HG03139 (cell line): ENCODE results near the gene TRPM3.

Experiments
- ATAC-seq: cut with Tn5 transposase; IDR thresholded peaks from one replicate; pipeline ENCODE4 v1.9.1; 2021; ENCODE audit not compliant: unreplicated experiment

The TRPM3 gene

DNA sequence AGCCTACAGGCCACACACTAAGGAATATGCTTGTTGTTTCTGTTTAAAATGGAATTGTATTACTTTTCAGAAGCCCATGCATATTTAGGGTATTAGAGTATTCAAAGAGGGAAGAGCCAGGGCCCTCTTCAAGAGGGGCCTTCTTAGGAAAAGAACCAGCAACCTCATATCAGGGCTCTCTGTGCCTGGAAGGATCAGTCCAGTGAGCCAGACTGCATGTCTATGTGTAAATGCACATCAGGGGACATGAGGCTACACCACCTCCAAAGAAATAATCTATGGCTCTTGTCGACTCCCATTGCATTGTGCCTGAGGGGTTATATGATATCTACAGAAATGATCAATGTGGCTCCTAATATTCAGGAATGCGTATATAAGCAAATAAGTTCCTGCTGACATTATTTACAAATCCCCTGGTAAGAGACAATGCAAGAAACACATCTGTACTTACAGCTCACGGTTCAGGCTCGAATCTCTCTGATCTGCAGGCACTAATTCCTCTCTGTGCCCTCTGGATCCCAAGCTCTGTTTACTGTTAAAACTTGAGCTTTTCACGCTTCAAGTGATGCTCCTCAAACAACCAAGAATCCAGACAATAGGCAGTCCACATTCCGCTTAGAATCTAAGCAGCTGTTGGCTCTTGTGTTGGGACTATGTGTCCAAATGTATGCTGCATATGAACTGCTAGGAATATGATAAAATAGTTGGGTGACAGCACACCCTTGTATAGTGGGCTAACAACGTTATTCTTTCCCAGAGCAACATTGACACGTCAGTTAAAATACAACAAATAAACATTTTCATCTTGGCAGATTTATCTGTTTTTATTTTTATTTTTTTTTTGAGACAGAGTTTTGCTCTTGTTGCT is 556.7 kb downstream of the TRPM3 start:
- no peak for ATAC-seq

DNA sequence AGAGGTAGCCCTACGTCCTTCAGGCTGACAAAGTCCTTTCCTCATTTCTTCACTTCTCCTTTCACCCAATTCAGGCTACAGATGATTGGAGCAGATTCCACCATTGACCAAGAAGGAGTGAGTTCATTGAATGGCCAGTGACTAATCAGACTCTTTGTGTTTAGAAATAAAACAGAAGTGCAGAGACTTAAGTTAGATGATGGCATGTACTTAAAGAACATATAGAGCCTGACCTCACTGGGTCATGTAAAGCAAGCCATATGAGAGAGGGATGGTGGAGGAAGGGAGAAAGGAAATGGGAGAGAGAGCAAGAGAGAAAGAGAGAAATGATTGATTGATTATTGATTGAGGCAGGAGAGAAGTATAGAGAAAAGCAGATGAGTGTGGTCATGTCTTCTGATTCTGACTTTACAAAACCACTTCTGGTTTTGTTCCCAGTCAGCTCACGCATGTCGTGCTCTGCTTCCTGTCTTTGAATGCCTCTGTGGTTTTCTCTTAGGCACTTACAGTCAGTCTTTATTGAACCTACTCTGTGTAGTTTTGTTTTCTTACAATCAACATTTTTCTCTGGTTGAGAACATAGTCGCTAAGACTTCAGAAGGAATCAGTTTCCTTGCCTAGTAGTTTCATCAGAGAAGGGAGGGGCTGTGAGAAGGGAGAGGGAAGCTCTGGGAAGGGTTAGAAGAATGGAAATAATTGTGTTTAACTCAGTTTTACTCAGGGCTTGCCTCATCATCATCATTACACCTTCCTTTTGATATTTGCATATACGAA is 557.8 kb downstream of the TRPM3 start:
- peak; percentile 98 for ATAC-seq

DNA sequence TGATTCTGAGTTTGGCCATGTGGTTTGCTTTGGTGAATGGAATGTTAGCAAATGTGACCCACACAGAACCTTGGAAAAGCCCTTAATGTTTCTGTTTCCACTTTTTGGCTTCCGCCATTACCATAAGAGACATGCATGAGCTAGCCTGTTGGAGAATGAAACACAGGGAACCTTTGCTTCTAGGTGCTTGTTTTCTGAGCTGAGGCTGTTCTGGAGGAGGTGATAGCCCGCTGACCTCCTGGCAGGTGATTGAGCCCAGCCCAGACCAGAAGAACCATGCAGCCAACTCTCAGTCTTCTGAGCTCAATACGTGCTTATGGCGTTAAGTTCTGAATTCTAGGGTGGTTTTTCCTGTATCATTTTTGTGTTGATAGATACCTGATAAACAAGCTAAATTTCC is 558.4 kb downstream of the TRPM3 start:
- ATAC-seq = no peak

DNA sequence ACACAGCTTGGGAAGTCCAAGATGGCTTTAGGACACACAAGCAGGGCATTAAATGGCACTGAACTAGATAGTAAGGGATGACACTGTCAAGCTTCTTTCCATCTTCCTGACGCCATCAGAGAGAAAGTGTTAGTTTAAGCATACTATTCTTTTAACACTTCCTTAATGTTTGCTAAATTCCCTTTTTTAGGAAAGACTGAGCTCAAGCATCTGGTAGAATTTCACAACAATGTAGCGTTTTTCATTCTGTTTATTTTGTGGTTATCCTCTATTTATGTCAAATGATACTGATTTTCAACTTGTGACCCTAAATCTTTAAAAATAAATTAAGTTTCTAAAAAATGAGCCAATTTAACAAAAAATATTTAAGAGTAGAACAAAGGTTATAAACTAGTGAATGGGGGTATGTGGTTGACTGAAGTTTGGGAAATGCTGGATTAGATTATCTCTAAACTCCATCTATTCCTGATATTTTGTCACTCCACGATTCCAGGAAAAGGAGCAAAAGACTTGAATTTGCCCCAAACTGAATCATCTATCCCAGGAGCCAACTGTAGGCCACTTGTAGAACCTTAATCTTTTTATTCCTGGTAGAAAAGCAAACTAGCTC is 559.5 kb downstream of the TRPM3 start:
- ATAC-seq = no peak

DNA sequence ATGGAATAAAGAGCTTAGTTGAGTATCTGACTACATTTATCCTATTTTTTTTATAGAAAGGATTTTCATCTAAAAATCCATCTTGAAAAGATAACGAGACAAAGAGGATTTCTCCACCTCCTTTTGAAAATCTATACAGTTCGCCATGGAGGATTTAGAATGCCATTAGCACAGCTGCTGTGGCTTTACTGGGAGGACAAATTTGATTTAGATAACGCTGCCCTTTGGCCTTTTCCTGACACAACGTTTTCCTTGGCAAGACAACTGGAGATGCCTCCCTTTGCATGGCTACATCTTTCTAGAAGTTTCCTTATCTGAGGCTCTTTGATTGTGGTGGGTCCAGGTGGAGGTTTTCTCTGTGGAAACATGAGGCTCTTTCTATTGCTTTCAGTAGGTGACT is 560.3 kb downstream of the TRPM3 start:
- ATAC-seq = no peak

DNA sequence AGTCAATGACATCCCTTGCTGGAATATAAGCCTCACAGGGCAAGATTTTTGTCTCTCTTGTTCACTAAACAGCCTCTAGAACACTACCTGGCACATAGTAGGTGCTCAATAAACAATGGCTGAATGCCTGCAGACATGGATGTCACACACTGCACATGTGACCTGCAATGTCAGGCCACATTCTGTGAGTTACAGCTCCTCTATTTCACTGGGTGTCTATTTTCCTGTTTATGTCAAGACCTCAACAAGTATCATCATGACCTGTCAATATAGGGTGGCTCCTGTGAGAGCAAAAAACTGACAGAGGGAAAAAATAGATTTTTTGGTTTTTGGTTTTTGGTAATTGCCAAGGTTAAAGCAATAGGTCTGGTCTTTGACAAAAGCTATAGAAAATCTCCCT is 562.3 kb downstream of the TRPM3 start:
- no peak for ATAC-seq

DNA sequence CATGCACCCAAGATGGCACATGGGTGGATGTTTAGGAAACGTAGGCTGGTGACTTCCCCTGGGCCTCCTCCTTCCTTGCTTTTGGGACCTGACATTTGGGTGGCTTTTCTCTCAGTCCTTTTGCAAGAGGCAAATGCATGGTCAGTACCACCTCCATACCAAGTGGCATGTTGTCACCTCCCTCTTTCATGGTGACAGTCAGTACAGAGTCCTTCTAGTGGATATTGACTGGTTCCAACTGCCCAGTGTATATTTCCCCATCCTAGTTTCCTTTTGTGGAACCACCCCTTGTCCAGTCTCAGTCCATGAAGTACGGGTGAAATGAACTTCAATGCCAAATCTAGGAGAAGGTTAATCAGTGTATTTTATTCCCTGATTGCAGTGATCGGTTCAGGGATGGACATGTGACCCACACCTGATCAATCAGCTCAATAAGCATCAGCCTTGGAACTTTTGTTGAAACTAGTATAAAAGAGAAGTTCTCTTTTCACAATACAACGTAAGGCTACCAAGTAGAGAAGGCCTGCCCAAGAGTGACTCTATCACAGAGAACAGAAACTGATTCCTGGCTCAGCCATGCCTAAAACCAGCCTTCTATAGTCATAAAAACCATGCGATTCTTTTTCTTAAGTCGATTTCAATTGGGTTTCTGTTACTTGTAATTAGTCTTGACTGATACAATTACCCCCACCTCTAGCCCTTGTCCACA is 563.6 kb downstream of the TRPM3 start:
- peak; percentile 99 for ATAC-seq

DNA sequence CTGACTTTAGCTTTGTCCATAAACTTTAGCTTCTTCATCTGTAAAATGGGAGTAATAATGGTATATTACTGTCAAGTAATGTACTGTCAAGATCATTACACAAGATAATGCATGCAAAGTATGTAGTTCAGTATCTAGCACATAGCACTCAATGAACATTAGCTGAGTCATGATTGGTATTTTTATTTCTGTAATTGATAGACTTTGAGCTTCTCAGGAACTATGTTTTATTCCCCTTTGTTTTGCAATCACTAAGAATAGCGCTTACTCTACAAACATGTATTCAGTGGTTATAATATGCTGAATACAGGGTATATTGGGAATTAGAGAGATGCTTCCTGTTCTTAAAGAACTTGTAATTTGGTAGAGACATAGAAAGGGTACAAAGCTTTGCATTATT is 564.6 kb downstream of the TRPM3 start:
- no peak for ATAC-seq

DNA sequence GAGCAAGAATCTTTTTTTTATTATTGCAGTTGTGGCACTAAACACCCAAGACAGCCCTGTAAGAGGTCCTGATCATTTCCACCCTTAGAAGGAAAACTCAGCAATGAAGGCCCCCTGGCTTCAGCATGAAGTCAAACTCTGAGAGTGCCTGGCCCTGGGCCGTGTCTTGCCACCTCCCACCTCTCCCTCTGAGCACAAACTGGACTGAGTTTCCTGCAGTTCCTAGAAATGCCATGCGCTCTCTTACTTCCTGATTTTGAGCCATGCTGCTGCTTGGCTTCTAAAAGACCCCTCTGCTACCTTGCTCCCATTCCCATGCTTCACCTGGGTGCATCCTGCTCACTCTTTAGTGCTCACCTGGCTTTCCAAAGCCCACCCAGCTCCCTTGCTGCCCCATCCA is 566.5 kb downstream of the TRPM3 start:
- no peak for ATAC-seq

DNA sequence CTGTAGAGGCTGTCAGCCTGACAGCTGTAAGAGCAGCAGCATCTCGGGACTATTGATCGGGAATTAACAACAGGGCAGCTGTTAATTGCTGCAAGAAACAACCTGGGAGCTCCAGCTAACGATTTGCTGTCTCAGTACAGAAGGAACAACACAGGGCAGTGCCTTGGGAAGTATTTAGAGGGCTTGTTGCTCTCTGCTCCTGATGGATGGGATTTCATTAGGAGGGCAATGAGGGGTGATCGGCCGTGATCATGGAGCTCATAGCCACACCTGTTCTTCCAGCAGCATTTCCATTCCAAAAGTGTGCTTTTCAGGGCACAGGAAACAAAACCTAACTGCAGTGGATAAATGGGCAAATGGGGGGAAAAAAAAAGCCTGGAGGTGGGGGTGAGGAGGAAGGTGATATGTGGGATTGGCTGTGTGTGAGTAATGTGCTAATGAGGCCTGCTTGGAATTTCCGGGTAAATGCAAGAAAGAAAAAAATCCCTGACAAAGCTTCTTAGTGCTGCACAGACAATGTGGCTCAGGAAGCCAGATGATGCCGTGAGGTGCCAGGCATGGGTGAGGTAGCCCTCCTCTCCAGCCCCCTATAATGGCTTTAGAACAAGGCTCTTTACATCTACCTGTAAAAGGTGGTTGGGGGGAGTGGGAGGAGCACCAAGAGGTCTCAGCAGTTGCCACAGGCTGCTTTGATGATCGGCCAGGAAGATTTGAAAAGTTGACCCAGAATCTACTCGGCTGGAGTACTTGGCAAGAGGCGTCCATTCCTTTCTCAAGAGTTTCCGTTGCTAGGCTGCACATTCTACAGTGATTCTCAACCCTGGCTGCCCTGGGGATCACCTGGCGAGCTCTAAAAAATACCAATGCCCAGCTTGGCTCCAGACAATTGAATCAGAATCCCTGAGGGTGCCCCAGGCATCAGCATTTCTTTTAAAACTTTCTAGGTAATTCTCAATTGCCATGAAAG is 567.4 kb downstream of the TRPM3 start:
- no peak for ATAC-seq

DNA sequence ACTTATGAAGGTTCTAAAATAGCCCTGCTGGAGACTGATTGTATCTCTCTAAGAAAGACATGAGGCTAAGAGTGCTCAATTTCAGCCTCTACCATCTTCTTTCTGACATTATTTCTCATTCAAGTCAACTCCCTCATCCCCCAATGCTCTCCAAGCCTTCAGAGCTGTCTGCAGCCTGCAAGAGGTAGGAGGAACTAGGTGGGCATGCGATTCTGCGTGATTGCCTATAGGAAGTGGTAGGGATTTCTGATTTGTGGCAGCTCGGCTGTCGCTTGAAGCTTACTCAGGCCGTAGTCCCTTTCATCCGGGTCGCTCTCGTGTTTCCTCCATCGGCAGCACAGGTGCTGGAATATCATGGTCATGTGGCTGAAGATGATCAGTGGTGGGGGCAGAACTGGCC is 568.9 kb downstream of the TRPM3 start:
- ATAC-seq = no peak

DNA sequence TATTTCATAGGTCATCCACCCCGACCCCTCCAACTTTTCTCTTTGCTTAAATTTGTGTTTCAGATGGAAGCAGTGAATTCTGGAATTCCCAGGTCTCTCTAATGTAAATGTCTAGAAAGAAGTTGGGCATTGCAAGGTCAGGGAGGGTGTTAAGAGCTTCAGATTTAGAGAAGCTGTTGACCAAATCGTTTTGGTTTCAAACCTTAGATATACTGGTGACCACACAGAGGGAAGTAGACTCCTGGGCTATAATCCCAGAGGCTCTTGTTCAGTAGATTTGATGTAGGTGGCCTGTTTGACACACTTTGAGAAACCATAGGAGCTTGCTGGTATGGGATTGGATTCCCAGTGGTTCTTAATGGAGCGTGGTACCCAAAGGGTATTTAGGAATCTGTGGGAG is 569.6 kb downstream of the TRPM3 start:
- no peak for ATAC-seq

DNA sequence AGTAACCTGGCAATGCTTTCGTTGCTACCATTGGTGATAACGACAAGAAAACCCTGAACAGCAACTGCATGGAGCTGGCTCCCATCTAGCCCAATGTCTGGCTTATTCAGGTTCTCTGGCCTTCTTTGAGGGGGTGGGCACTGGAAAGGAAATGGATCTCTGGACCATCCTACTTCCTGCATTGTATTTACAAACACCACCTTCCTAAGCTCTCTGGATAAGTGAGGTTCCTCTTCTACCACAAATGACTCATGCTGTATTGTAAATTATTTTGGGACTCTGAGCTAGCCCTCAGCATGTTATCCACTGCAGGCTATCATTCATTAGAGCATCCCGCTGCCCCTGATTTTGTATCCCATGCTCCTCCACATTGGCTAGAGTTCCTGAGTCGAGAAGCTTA is 570.0 kb downstream of the TRPM3 start:
- no peak for ATAC-seq

DNA sequence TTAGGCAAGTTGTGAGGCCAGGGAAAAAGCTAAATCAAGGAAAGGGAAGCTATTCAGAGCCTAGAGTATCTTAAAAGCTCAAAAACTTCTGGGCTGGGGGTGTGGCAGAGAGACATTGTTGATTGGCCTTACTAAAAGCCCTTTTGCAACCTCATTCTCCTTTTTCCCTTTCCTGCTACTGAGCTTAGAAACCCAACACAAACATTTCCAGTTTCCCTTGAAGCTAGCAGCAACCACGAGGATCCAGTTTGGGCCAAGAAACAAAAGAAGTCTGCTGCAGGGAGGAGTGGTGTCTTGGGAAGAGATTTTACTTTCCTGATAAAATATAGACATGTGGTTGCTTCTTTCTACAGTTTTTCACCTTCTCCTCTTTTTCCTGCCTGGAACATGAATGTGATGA is 571.5 kb downstream of the TRPM3 start:
- no peak for ATAC-seq

DNA sequence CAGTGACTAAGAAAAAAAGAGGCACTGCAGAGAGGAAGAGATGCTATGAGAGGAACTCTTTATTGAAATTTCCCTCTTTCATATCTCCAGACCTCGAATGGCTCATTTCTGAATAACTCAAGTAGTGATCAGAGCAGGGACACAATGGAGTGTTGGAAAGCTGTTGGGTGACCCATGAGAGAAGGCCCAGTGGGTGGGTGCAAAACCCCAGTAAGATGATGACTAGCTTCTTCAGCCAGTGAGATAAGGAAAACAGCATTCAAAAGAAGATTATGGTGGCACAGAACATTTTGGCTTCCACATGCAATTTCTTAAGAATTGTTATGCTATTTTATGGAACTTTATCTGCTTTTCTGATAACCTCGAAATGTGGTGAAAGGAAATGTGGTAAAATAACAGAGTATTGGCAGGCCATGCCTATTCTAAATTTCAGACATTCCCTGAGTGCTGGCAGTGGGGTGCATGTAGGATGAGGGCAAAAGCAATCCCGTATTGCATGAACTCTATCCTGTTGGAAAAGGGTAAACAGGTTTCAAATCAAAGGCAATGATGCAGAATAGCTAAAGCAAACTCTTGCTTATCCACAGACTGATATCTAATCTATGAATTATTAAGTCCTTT is 579.0 kb downstream of the TRPM3 start:
- no peak for ATAC-seq

DNA sequence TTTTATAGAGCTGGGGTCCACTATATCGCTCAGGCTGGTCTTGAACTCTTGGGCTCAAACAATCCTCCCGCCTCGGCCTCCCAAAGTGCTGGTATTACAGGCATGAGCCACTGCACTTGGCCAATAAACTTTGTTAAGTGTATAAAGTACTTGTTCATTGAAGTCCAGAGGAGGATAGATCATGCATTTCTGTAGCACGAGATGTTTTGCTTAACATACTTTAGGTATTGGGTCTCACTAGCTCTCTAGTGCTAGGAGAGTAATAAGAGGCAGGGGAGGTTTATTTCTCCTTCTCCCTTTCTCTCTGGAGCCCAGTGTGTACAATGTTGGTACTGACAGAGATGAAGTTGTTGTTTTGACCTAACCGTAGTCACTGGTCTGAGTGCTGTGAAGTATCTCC is 581.4 kb downstream of the TRPM3 start:
- ATAC-seq = no peak

DNA sequence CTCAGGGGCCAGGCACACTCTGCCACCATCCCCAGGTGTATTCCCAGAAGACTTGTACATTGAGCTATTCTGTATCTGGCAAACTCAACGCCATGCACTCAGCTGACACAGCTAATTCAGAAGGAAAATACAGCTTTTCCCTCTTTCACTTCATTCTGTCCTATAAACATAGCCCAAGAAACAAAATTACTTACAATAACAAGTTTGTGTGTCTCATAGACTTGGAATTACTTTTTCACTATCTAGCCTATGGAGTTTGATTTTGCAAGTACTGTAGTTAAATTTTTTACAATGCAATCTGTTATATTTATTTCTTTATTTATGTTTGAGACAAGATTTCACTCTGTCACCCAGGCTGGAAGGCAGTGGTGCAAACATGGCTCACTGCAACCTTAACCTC is 581.9 kb downstream of the TRPM3 start:
- ATAC-seq = no peak

DNA sequence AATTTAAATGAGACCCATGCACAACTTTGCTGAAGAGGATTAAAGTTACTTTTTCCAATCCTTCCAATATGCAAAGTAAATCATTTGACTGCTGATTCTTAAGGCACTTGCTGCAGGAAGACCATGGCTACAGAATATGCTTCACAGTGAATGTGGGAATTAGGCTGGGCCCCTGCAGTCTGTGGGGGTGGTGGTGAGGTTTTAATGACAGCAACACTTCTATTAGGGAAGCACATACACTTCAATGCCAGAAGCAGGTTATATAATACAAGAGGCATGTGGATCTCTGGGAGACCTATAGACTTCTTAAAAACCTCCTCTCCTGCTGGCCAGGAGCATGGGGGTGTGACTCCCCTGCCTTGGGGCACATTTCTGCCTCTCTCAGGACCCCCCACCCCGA is 582.4 kb downstream of the TRPM3 start:
- no peak for ATAC-seq

DNA sequence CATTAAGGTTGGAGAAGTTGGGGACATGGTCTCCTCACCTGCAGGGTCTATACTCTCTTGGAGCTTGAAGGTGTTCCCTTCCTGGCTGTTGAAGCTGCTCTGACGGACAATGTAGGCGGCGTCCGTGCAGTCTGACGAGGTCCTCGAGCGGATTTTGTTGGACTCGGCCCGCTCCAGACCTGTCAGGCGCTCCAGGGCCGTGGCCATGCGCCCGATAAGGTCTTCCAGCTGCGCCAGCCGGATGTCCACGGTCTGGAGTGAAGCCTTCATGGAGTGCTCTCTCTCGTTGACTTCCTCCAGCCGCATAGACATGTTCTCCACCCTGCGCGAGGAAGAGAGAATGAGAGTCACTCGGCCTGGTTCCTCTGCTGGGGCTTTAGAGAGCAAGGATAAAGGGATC is 584.3 kb downstream of the TRPM3 start:
- ATAC-seq = no peak
